ENCODE measurements around the gene SP8.

The SP8 gene

DNA sequence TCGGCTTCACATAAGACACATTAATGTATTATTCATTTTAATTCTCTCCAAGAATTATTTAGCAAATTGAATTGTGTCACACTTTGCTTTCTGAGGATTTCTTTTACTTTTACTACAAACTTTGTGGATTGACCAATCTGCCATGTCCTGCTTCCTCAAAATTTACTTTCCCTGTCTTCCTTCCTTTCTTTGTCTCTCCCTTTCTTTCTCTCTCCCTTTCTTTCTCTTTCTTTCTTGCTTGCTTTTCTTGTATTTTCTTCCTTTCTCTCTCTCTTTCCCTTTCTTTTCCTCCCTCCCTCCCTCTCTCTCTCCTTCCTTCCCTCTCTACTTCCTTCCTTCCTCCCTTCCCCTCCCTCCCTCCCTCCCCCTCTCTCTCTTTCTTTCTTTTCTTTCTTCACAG is 37.8 kb downstream of the SP8 start:
- DNase-seq = no peak

GRCh38 chr7:20747001-20747400 is 39.7 kb downstream of the SP8 start:
- no peak for DNase-seq

- no peak for DNase-seq
These were observed 41.0 kb downstream of the SP8 start for GRCh38 chr7:20745702-20746101.

GRCh38 chr7:20744954-20745446 is 41.7 kb downstream of the SP8 start:
- DNase-seq = no peak

GRCh38 chr7:20742913-20743312 is 43.8 kb downstream of the SP8 start:
- no peak for DNase-seq

- no peak for DNase-seq
These were observed 44.9 kb downstream of the SP8 start for GRCh38 chr7:20741801-20742200.

DNA sequence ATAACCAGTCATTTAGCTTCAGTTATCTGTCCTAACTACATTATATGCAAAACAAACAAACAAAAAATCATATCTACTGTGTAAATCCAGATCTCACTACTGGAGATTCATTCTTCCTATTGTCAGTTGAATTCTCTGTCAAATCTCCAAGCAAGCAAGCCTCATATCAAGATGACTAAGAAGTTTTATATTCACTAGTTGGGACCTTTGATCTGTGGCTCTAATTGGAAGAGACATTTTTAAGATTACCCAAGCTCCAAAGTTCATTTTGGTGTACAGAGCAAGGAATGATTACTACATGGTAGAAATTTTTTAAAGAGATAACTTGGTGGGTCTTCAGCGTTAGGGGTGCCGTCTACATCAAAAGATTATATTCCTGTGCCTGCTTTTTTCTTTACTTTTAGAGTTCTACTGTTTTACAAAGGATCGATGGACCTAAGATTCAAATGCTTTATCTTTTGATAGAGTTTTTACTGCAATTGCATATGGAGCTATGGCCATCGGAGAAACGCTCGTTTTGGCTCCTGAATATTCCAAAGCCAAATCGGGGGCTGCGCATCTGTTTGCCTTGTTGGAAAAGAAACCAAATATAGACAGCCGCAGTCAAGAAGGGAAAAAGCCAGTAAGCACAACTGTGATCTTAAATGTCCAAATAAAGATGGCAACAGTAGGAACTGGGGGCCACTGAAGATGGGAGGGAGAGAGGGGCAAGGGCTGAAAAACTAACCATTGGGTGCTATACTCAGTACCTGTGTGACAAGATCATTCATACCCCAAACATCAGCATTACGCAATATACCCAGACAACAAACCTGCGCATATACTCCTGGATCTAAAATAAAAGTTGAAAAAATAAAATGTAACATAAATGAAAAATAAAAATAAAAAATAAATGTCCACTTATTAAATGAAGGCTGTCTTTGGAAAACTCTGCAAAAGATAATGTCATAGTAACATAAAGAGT is 47.9 kb downstream of the SP8 start:
- no peak for DNase-seq

DNA sequence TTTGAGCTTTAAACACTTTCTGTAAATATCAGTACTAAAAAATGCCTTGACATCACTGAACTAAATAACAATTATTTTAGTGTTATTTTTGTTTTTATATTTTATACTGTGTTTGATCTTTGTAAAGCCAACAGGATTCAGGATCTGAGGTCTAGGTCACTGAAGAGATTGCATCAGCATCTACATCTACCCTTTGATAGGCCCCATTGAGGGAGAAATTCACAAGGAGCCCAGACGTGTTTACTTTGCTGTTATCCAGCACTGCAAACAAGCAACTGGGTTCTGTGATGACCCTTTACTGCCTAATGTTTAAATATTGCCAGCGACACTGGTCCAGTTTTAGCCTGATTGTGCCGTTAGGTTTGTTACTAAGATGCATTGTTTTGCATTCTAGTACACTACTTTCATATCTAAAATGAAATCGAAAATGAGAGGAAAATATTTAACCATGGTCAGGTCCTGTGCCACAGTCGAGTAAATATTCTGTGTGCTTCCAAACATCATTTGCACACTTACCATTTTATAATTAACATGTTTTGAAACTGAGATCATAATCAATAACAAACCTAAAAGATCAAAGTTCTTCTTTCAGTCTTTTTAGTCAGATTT is 48.7 kb downstream of the SP8 start:
- DNase-seq = no peak

DNA sequence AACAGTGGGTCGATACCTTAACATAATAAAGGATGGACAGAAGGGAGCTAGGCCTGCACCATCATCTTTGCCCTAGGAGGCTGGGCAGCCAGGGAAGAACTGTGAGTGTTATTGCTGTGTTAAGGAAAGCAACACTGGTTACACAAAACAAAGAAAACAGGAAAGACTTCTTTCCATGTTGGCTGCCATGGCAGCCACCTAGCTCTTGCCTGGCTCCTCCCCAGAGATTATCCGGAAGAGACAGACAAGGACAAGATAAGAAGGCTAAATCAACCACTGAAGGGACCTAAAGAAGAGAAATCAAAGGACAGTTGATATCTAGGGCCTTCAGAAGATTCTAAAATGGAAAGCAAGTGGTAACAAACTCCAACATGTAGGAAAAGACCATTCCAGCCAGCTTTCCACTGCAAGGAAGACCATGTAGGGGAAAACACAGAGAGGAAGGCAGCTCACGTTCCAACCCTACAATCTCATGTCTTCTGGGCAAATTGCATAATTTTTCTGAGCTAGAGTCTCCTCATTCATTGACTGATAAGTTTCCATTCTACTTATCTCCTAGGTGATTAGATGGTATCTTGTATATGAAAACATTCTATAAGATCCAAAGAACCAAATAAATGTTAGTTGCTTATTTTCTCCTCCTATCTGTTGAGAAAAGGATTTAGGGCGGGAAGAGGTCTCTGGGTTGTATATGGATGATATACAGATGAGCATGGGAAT is 51.2 kb downstream of the SP8 start:
- no peak for DNase-seq
